Esophagus muscularis mucosa (tissue), 4 donors: Measurements from ENCODE around the gene IFITM1.
"Not testable (repeated sequence)": the region's sequence is repeated elsewhere in the genome, so short reads cannot be mapped to it uniquely, and the experiment has no call there.

Source experiments
- CTCF ChIP-seq, 3 experiments: fragments of 200-600 bp in 2 of 3; fragments of 450-650 bp in 1 of 3; sonication (generic) in 2 of 3; IDR thresholded peaks; one replicate each; pipeline ENCODE4 v1.5.1; 2017 to 2019; ENCODE audit warnings: antibody characterized with exemption in 3 of 3, mild to moderate bottlenecking in 2 of 3, moderate library complexity in 1 of 3
- EP300 ChIP-seq: sonication (generic); formaldehyde crosslinking; IDR thresholded peaks from one replicate; pipeline ENCODE4 v1.6.1; 2017; ENCODE audit warnings: antibody characterized with exemption
- POLR2A ChIP-seq: fragments of 450-650 bp; IDR thresholded peaks from one replicate; pipeline ENCODE4 v1.6.1; 2017; ENCODE audit warnings: antibody characterized with exemption, moderate library complexity, mild to moderate bottlenecking, low read depth
- POLR2AphosphoS5 ChIP-seq, 2 donors: sonication (generic); formaldehyde crosslinking; IDR thresholded peaks; one replicate each; pipeline ENCODE4 v1.6.1; 2017; ENCODE audit warnings: antibody characterized with exemption in 2 of 2

DNA sequence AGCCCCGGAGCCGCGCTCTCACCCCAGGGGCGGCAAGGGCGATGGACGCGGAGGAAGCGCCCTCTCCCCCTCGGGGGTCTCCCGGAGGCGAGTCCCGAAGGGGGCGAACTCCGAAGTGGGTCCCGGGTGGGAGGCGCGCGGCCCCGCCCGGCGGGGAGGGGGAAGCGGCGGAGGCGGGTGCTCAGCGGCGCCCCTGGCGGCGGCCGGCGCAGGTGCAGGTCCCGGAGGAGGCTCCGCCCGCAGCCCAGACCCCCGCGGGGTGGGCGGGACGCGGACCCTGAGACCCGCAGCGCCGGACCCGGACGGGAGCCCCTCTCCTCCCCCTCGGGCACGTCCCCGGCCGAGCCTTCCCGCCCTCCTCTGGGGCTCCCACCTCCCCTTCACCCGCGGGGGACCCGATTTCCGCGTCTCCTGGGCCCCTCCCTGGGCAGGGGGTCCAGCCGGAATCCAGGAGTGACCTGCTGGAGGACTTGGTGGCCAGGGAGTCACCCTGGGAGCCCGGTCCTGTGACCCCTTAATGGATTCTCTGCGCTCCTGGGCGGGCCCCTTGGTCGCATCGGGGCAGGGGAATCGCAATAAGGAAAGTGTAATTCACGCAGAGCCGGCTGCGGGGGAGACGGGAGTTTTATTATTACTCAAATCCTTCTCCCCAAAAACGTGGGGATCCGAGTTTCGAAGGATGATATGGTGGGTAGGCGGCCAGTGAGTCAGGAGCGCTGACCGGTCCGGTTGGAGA lies 2.7 kb upstream of the IFITM1 start:
- not testable (repeated sequence) for TF ChIP-seq CTCF (IDR thresholded peaks at IDR 0.05); POLR2AphosphoS5 (IDR thresholded peaks at IDR 0.05); EP300; POLR2A
